ENCODE measurements around the gene FBN3.

DNA sequence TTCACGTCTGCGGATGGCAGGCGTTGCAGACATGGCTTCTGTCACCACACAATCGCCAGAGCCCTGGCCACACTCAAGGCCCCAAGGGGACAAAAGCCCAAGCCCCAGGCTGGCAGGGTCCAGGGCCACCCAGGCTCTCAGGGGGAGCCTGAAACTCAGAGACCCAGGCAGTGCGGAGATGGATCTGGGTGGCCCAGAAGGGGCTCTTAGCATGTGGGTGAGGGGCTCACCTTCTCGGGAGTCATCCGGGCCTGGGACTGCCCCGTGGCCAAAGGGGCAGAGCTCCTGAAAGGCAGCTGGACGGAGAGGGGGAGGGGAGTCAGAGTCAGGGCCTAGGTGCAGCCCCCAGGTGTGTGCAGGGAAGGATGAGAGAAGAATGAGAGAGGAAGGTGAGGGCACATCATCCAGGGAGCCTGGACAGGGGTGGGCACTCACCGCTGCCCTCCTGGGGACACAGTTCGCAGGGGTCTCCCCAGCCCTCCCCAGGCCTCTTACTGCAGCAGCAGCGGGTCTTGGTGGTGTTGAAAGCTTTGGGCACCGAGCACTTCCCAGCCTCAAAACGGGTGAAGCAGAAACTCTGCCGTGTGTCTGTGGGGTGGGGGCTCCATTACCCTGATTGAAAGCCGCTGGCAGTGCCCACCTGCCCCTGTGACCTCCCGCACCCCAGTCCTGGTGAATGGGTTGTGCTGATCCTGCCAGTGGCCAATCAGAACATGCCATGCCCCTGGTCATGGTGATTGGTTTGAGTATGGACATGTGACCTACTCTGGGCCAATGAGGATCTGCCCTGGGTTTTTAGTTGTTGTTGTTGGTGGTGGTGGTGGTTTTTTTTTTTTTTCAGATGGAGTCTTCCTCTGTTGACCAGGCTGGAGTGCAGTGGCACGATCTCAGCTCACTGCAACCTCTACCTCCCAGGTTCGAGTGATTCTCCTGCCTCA, 59.5 kb downstream of the FBN3 start:
- TF ChIP-seq POLR2A (IDR thresholded peaks at IDR 0.05), result no peak
- TF ChIP-seq, protein P1, sequence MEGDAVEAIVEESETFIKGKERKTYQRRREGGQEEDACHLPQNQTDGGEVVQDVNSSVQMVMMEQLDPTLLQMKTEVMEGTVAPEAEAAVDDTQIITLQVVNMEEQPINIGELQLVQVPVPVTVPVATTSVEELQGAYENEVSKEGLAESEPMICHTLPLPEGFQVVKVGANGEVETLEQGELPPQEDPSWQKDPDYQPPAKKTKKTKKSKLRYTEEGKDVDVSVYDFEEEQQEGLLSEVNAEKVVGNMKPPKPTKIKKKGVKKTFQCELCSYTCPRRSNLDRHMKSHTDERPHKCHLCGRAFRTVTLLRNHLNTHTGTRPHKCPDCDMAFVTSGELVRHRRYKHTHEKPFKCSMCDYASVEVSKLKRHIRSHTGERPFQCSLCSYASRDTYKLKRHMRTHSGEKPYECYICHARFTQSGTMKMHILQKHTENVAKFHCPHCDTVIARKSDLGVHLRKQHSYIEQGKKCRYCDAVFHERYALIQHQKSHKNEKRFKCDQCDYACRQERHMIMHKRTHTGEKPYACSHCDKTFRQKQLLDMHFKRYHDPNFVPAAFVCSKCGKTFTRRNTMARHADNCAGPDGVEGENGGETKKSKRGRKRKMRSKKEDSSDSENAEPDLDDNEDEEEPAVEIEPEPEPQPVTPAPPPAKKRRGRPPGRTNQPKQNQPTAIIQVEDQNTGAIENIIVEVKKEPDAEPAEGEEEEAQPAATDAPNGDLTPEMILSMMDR (IDR thresholded peaks at IDR 0.05), result no peak
